HL-60 (cell line): ENCODE data around the gene PPM1J.
A peak's percentile ranks its signal among the peaks of the same experiment; 100 is the strongest.

Source experiments
- DNase-seq, 2 experiments: peaks; one replicate each; pipeline ENCODE4 v3.0.0-alpha.2; 2010 to 2020; ENCODE audit warnings: low read depth in 1 of 2, low spot score in 1 of 2
- H3K27ac ChIP-seq: fragments of 250-450 bp; sonication (Bioruptor Pico); replicated peaks from 2 replicates; pipeline ENCODE4 v1.5.1; 2020; ENCODE audit warnings: mild to moderate bottlenecking, moderate library complexity
- H3K27me3 ChIP-seq: fragments of 250-450 bp; sonication (Bioruptor Pico); 2 replicates; pipeline ENCODE4 v1.5.1; 2021; ENCODE audit warnings: mild to moderate bottlenecking, moderate library complexity; ENCODE audit not compliant: insufficient read depth, poor library complexity, severe bottlenecking
- H3K4me3 ChIP-seq: replicated peaks from 2 replicates; pipeline ENCODE4 v1.5.1; 2011; ENCODE audit warnings: mild to moderate bottlenecking, control low read depth, low read length; ENCODE audit not compliant: insufficient read depth
- CTCF ChIP-seq: IDR thresholded peaks from one replicate; pipeline ENCODE4 v1.5.1; 2011; ENCODE audit warnings: low read length, control low read depth, inconsistent platforms; ENCODE audit not compliant: insufficient read depth
- GABPA ChIP-seq: IDR thresholded peaks from 2 replicates; pipeline ENCODE4 v1.6.1; 2012; ENCODE audit warnings: low read depth
- POLR2AphosphoS5 ChIP-seq: IDR thresholded peaks from 2 replicates; pipeline ENCODE4 v1.6.1; 2012; ENCODE audit warnings: low read depth
- SPI1 ChIP-seq: IDR thresholded peaks from 2 replicates; pipeline ENCODE4 v1.6.1; 2012; ENCODE audit warnings: low read depth, mild to moderate bottlenecking, borderline replicate concordance
- long read RNA-seq: library from polyadenylated mRNA; unstranded; transcript quantifications from one replicate; pipeline ENCODE4 v2.0.0, GENCODE V29; 2020
- TF ChIP-seq, protein P1 (sequence below): IDR thresholded peaks from 2 replicates; pipeline ENCODE4 v1.6.1; 2012; ENCODE audit warnings: low read depth; ENCODE audit not compliant: insufficient replicate concordance

The PPM1J gene
- long read RNA-seq, transcript PPM1J-201 (10 exons, 1,863 nt), result major isoform, 7 of 7 reads
- long read RNA-seq, partial matches to known transcripts, result 0 of 7 reads
- long read RNA-seq, other reads (novel, unspliced or antisense), result 0 of 7 reads

DNA sequence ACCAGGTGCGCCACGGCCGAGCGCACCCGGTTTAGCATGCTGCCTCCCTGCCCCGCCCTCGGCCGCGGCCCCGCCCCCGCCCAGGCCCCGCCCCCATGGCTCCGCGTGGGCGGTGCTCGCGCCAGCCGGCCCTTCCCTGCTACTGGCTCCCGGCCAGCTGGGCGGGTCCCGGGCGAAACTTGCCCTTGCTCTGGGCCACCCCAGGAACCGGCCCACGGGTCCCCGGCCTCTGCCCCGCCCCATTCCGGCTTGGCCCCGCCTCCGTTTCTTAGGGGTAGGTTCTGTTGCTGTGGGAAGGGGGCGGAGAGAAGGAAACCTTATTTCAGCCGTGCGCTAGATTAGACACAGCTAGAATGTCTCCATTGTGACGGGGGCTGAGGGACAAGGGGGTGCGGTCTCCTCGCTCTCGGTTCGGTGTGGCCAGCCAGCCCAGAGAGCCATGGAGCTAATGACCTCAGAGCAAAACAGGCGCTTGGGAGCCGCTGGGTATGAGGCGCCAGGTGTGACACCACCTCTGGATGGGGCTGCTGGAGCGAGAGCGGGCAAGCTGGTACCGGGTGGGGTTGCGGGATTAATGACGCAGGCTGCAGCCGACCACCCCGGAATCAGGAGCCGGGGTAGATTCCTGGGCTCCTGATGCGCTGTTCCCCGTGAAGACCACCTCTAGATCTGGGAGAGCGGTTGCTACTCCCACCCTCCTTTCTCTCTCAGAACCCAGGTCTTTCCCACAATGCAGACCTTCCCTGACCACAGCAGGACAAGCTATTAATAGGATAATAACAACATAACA is at the start of gene PPM1J:
Gene PPM1J (minus strand): TSS at position 69 of the 790 bp plus-strand sequence. CDS start 31 bp downstream, at position 38.
- Histone ChIP-seq H3K4me3 (peak within 1 kb of the TSS; percentile 47), H3K27me3 (peaks cover 28% of the 10 kb centered on the region), H3K27ac (no peak within 1 kb of the TSS)
- TF ChIP-seq POLR2AphosphoS5 (no peak), CTCF (no peak), SPI1 (no peak), GABPA (no peak)
- TF ChIP-seq, protein P1, sequence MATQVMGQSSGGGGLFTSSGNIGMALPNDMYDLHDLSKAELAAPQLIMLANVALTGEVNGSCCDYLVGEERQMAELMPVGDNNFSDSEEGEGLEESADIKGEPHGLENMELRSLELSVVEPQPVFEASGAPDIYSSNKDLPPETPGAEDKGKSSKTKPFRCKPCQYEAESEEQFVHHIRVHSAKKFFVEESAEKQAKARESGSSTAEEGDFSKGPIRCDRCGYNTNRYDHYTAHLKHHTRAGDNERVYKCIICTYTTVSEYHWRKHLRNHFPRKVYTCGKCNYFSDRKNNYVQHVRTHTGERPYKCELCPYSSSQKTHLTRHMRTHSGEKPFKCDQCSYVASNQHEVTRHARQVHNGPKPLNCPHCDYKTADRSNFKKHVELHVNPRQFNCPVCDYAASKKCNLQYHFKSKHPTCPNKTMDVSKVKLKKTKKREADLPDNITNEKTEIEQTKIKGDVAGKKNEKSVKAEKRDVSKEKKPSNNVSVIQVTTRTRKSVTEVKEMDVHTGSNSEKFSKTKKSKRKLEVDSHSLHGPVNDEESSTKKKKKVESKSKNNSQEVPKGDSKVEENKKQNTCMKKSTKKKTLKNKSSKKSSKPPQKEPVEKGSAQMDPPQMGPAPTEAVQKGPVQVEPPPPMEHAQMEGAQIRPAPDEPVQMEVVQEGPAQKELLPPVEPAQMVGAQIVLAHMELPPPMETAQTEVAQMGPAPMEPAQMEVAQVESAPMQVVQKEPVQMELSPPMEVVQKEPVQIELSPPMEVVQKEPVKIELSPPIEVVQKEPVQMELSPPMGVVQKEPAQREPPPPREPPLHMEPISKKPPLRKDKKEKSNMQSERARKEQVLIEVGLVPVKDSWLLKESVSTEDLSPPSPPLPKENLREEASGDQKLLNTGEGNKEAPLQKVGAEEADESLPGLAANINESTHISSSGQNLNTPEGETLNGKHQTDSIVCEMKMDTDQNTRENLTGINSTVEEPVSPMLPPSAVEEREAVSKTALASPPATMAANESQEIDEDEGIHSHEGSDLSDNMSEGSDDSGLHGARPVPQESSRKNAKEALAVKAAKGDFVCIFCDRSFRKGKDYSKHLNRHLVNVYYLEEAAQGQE, result no peak
- peak; percentile 69 to 85 for DNase-seq

- no peak for DNase-seq
- Histone ChIP-seq H3K27me3 (peaks cover under 1% of the 10 kb centered on the region), H3K27ac (no peak overlapping the region), H3K4me3 (no peak overlapping the region)
- TF ChIP-seq GABPA, result no peak
- no peak for TF ChIP-seq CTCF
- TF ChIP-seq POLR2AphosphoS5, result no peak
- TF ChIP-seq, protein P1, result no peak
- TF ChIP-seq SPI1, result no peak
These were observed 47.7 kb upstream of the PPM1J start for GRCh38 chr1:112762541-112763500.

GRCh38 chr1:112761714-112762480 is 46.8 kb upstream of the PPM1J start:
- no peak for DNase-seq
- H3K4me3 ChIP-seq, result no peak overlapping the region
- TF ChIP-seq GABPA (no peak), POLR2AphosphoS5 (no peak), SPI1 (no peak), CTCF (no peak)
- TF ChIP-seq, protein P1, result no peak
- no peaks in the 10 kb centered on the region for H3K27me3 ChIP-seq
- no peak overlapping the region for H3K27ac ChIP-seq
